Mesothelial cell of epicardium (in vitro differentiated cells): Measurements from ENCODE around the gene NUS1. TPM values are rescaled to one million over a fixed set of nuclear protein-coding genes. Genes with fewer than 3 reads are reported as not detected.
"Not testable (repeated sequence)": the region's sequence is repeated elsewhere in the genome, so short reads cannot be mapped to it uniquely, and the experiment has no call there.

Experiments
- DNase-seq, 2 experiments: peaks; one replicate each; pipeline ENCODE4 v3.0.0; 2021; ENCODE audit warnings: low spot score in 2 of 2; ENCODE audit not compliant: unreplicated experiment in 2 of 2
- H3K27ac Mint-ChIP-seq: 2 replicates; pipeline ENCODE4 v1.8.0; 2021; ENCODE audit warnings: mixed read lengths
- H3K27me3 Mint-ChIP-seq: 2 replicates; pipeline ENCODE4 v1.8.0; 2021; ENCODE audit warnings: low read depth, mixed read lengths
- H3K36me3 Mint-ChIP-seq: 2 replicates; pipeline ENCODE4 v1.8.0; 2021; ENCODE audit warnings: mixed read lengths
- H3K4me1 Mint-ChIP-seq: 2 replicates; pipeline ENCODE4 v1.8.0; 2021; ENCODE audit warnings: mixed read lengths
- H3K4me3 Mint-ChIP-seq: 2 replicates; pipeline ENCODE4 v1.8.0; 2021; ENCODE audit warnings: mild to moderate bottlenecking, moderate library complexity, mixed read lengths
- H3K9me3 Mint-ChIP-seq: 2 replicates; pipeline ENCODE4 v1.8.0; 2021; ENCODE audit warnings: mixed read lengths
- total RNA-seq: library from RNA; stranded (reverse); gene quantifications from 3 replicates; pipeline ENCODE4 v1.2.1, GENCODE V29; 2021
- TF ChIP-seq, protein P1 (sequence below): fragments of 200-600 bp; sonication (generic); IDR thresholded peaks from one replicate; pipeline ENCODE4 v1.5.0; 2021; ENCODE audit warnings: antibody characterized with exemption; ENCODE audit not compliant: unreplicated experiment

NUS1 gene
- total RNA-seq, 1 donor from 2014 or later = 30.2 TPM

DNA sequence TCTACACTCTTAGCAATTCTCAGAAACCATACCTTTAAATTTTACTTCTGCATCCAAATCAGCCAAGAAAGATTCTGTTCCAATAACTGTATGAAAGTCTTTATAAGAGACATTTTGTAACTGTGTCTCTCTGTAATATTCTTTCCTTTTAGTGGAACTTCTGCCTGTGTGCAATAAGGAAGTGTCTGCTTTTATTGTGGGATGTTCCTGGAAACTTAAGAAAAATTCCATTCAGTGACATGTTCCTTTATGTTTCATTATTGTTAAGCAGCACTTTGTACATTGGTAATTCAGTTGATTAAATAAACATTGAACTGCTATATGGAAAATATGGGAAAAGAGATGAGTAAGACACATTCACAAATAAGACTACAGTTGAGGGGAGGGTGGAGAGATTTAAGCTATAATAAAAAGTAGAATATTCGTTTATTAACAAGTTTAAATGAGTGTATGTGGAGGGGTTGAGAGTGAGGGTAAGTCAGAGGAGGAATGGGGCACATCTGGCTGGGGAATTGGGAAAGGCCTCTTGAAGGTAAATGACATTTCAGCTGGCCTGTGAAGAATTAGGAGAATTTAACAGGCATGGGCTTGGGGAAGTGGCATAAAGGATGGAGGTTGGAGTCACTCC lies 11.9 kb downstream of the NUS1 start:
- Mint-ChIP-seq H3K27ac (peak overlapping the region; percentile 18), H3K9me3 (no peaks in the 10 kb centered on the region), H3K27me3 (no peaks in the 10 kb centered on the region)

GRCh38 chr6:117689584-117689983 lies 14.3 kb downstream of the NUS1 start:
- not testable (repeated sequence) for H3K27ac Mint-ChIP-seq, DNase-seq, H3K27me3 Mint-ChIP-seq, H3K4me1 Mint-ChIP-seq, H3K4me3 Mint-ChIP-seq, H3K9me3 Mint-ChIP-seq
- peaks cover 21% of the 10 kb centered on the region for H3K36me3 Mint-ChIP-seq

More for the DNA sequence above, 11.9 kb downstream of the NUS1 start:
- peaks cover 13% of the 10 kb centered on the region for H3K36me3 Mint-ChIP-seq
- H3K4me3 Mint-ChIP-seq = no peak overlapping the region
- peaks cover 14% of the 10 kb centered on the region for H3K4me1 Mint-ChIP-seq
- TF ChIP-seq, protein P1, sequence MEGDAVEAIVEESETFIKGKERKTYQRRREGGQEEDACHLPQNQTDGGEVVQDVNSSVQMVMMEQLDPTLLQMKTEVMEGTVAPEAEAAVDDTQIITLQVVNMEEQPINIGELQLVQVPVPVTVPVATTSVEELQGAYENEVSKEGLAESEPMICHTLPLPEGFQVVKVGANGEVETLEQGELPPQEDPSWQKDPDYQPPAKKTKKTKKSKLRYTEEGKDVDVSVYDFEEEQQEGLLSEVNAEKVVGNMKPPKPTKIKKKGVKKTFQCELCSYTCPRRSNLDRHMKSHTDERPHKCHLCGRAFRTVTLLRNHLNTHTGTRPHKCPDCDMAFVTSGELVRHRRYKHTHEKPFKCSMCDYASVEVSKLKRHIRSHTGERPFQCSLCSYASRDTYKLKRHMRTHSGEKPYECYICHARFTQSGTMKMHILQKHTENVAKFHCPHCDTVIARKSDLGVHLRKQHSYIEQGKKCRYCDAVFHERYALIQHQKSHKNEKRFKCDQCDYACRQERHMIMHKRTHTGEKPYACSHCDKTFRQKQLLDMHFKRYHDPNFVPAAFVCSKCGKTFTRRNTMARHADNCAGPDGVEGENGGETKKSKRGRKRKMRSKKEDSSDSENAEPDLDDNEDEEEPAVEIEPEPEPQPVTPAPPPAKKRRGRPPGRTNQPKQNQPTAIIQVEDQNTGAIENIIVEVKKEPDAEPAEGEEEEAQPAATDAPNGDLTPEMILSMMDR = no peak
- no peak for DNase-seq

- TF ChIP-seq, protein P1 = no peak
- Mint-ChIP-seq H3K36me3 (peaks cover 21% of the 10 kb centered on the region), H3K9me3 (no peaks in the 10 kb centered on the region), H3K27ac (no peak overlapping the region), H3K27me3 (no peaks in the 10 kb centered on the region), H3K4me1 (no peaks in the 10 kb centered on the region), H3K4me3 (no peak overlapping the region)
- no peak for DNase-seq
These were observed 31.2 kb downstream of the NUS1 start for GRCh38 chr6:117706504-117706903.

DNA sequence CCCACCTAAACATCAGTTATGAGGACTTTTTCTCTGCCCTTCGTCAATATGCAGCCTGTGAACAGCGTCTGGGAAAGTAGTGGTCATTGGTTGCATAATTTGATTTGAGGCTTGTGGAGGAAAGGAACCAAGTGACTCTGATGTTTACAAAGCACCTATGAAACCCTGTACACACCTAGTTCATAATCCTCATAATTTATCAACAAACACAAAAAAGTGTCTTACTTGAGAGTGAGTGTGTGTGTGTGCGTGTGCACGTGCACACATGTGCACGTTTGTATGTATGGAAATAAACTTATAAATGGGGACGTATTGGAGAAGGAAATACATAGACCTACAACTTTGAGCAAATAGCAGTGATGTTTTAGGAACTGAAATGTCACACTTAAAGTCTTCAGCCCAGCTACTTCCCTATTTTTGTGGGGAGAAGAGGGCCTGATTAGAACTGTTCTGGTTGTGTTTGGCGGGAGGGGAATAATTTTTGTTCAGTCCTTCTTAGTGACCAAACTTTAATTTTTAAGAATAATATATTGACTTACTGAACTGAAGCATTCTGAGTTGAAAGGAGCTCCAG lies 31.8 kb downstream of the NUS1 start:
- not testable (repeated sequence) for H3K9me3 Mint-ChIP-seq, H3K27ac Mint-ChIP-seq, H3K4me3 Mint-ChIP-seq, DNase-seq, H3K4me1 Mint-ChIP-seq, H3K27me3 Mint-ChIP-seq
- H3K36me3 Mint-ChIP-seq = peaks cover 19% of the 10 kb centered on the region

DNA sequence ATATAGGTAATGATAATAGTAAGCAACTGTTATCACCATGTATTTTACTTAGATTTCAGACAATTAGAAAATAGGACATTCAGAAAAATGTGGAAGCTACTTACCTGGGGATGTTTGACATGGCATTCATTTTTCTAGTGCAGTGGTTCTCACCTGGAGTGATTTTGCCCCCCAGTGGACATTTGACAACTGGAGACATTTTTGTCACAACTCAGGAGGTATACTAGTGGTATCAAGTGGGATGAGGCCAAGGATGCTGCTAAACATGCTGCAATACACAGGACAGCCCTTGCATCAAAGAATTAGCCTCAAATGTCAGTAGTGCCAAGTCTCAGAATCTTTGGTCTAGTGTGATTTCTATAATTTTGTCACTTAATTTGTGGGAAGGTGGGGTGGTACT lies 36.1 kb downstream of the NUS1 start:
- TF ChIP-seq, protein P1 = no peak
- peaks cover 8% of the 10 kb centered on the region for H3K9me3 Mint-ChIP-seq
- peak overlapping the region; percentile 30 for H3K27ac Mint-ChIP-seq
- H3K27me3 Mint-ChIP-seq = no peaks in the 10 kb centered on the region
- H3K4me1 Mint-ChIP-seq = no peaks in the 10 kb centered on the region
- no peak overlapping the region for H3K4me3 Mint-ChIP-seq
- DNase-seq = no peak
- H3K36me3 Mint-ChIP-seq = peaks cover 21% of the 10 kb centered on the region

- Mint-ChIP-seq H3K27me3 (no peaks in the 10 kb centered on the region), H3K36me3 (peaks cover 15% of the 10 kb centered on the region), H3K9me3 (peaks cover 36% of the 10 kb centered on the region), H3K4me1 (no peaks in the 10 kb centered on the region), H3K4me3 (no peak overlapping the region), H3K27ac (no peak overlapping the region)
- no peak for DNase-seq
- TF ChIP-seq, protein P1 = no peak
These were observed 43.6 kb downstream of the NUS1 start for GRCh38 chr6:117718895-117719294.

DNA sequence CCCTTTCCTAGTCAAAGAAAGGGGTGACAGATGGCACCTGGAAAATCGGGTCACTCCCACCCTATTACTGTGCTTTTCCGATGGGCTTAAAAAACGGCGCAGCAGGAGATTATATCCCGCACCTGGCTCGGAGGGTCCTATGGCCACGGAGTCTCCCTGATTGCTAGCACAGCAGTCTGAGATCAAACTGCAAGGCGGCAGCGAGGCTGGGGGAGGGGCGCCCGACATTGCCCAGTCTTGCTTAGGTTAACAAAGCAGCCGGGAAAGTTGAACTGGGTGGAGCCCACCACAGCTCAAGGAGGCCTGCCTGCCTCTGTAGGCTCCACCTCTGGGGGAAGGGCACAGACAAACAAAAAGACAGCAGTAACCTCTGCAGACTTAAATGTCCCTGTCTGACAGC lies 46.3 kb downstream of the NUS1 start:
- H3K36me3 Mint-ChIP-seq = peaks cover 11% of the 10 kb centered on the region
- DNase-seq, H3K4me1 Mint-ChIP-seq, H3K4me3 Mint-ChIP-seq, H3K27me3 Mint-ChIP-seq, H3K27ac Mint-ChIP-seq: not testable (repeated sequence)
- H3K9me3 Mint-ChIP-seq = peaks cover 27% of the 10 kb centered on the region
